Liver (tissue), 9 donors: ENCODE data around the gene CDC42BPB. TPM values are rescaled to one million over a fixed set of nuclear protein-coding genes. Genes with fewer than 3 reads are reported as not detected.

Source experiments
- DNase-seq: peaks from one replicate; pipeline ENCODE4 v3.0.0-alpha.2; 2017; ENCODE audit warnings: low spot score
- H3K27ac ChIP-seq, 2 donors: one replicate each; pipeline ENCODE4 v1.7.0; 2013; ENCODE audit warnings: inconsistent platforms in 2 of 2, low read length in 2 of 2, control low read depth in 1 of 2, low read depth in 1 of 2, mild to moderate bottlenecking in 1 of 2
- H3K27me3 ChIP-seq, 4 donors: one replicate each; pipeline versions ENCODE4 v1.6.1 to v1.7.0; 2013; ENCODE audit warnings: low read length in 3 of 4, inconsistent platforms in 1 of 4, mild to moderate bottlenecking in 1 of 4, moderate library complexity in 1 of 4; ENCODE audit not compliant: control insufficient read depth in 4 of 4, insufficient read depth in 4 of 4
- H3K36me3 ChIP-seq, 4 donors: one replicate each; pipeline versions ENCODE4 v1.6.1 to v1.7.0; 2013; ENCODE audit warnings: low read length in 3 of 4, mild to moderate bottlenecking in 3 of 4, low read depth in 1 of 4, moderate library complexity in 1 of 4; ENCODE audit not compliant: control insufficient read depth in 4 of 4, insufficient read depth in 3 of 4
- H3K4me1 ChIP-seq, 4 donors: one replicate each; pipeline versions ENCODE4 v1.6.1 to v1.7.0; 2013; ENCODE audit warnings: low read length in 3 of 4, mild to moderate bottlenecking in 3 of 4, moderate library complexity in 1 of 4; ENCODE audit not compliant: control insufficient read depth in 4 of 4, insufficient read depth in 4 of 4
- H3K4me3 ChIP-seq, 3 donors: one replicate each; pipeline versions ENCODE4 v1.6.1 to v1.7.0; 2013; ENCODE audit warnings: low read length in 3 of 3, control low read depth in 1 of 3, low read depth in 1 of 3, mild to moderate bottlenecking in 1 of 3
- H3K9ac ChIP-seq, 2 donors: one replicate each; pipeline ENCODE4 v1.7.0; 2013; ENCODE audit warnings: low read length in 2 of 2, mild to moderate bottlenecking in 2 of 2, moderate library complexity in 2 of 2, control low read depth in 1 of 2, low read depth in 1 of 2
- H3K9me3 ChIP-seq, 4 donors: one replicate each; pipeline versions ENCODE4 v1.6.1 to v1.7.0; 2013; ENCODE audit warnings: low read length in 3 of 4; ENCODE audit not compliant: control insufficient read depth in 4 of 4
- EGR1 ChIP-seq, 2 donors: IDR thresholded peaks; 2 replicates each; pipeline ENCODE4 v1.6.1; 2016 to 2018; ENCODE audit warnings: antibody characterized with exemption in 2 of 2, low read depth in 2 of 2
- FOXA1 ChIP-seq: IDR thresholded peaks from 2 replicates; pipeline ENCODE4 v1.6.1; 2016; ENCODE audit warnings: antibody characterized with exemption
- FOXA2 ChIP-seq: IDR thresholded peaks from 2 replicates; pipeline ENCODE4 v1.6.1; 2016; ENCODE audit warnings: antibody characterized with exemption
- GABPA ChIP-seq, 2 donors: IDR thresholded peaks in 1 of 2; conservative IDR thresholded peaks in 1 of 2; 2 replicates each; pipeline ENCODE4 v1.6.1; 2016; ENCODE audit warnings: antibody characterized with exemption in 2 of 2, mild to moderate bottlenecking in 1 of 2, moderate library complexity in 1 of 2
- HNF4A ChIP-seq, 2 donors: conservative IDR thresholded peaks; 2 replicates each; pipeline ENCODE4 v1.6.1; 2016; ENCODE audit warnings: antibody characterized with exemption in 2 of 2, mild to moderate bottlenecking in 2 of 2
- HNF4G ChIP-seq: IDR thresholded peaks from 2 replicates; pipeline ENCODE4 v1.6.1; 2016; ENCODE audit warnings: antibody characterized with exemption
- JUND ChIP-seq, 2 donors: IDR thresholded peaks; 2 replicates each; pipeline ENCODE4 v1.6.1; 2016; ENCODE audit warnings: antibody characterized with exemption in 2 of 2
- NR2F2 ChIP-seq: IDR thresholded peaks from 2 replicates; pipeline ENCODE4 v1.6.1; 2016; ENCODE audit warnings: antibody characterized with exemption
- RAD21 ChIP-seq, 2 donors: IDR thresholded peaks; 2 replicates each; pipeline ENCODE4 v1.6.1; 2016; ENCODE audit warnings: antibody characterized with exemption in 2 of 2, mild to moderate bottlenecking in 2 of 2
- RXRA ChIP-seq, 2 donors: IDR thresholded peaks; 2 replicates each; pipeline ENCODE4 v1.6.1; 2017 to 2018; ENCODE audit warnings: antibody characterized with exemption in 2 of 2, mild to moderate bottlenecking in 1 of 2
- SP1 ChIP-seq: IDR thresholded peaks from 2 replicates; pipeline ENCODE4 v1.6.1; 2018; ENCODE audit warnings: antibody characterized with exemption, mild to moderate bottlenecking
- TAF1 ChIP-seq: conservative IDR thresholded peaks from 2 replicates; pipeline ENCODE4 v1.6.1; 2016; ENCODE audit warnings: antibody characterized with exemption, mild to moderate bottlenecking
- YY1 ChIP-seq: IDR thresholded peaks from 2 replicates; pipeline ENCODE4 v1.6.1; 2016; ENCODE audit warnings: antibody characterized with exemption, mild to moderate bottlenecking
- WGBS: extraction: QIAGEN DNeasy Blood & Tissue Kit; methylation state at CpG from one replicate; pipeline ENCODE4 v1.1.7; 2013; 5-methylcytosine and 5-hydroxymethylcytosine counted together
- polyA plus RNA-seq, 2 donors: library from polyadenylated mRNA; stranded (reverse) in 1 of 2; unstranded in 1 of 2; fragments of 200-250 nt in 1 of 2; fragments of >200 nt in 1 of 2; fragmentation: Nextera tagmentation in 1 of 2; extraction: Ambion mirVana in 1 of 2; gene quantifications; one replicate each; pipeline versions ENCODE4 v1.2.1 to v1.2.3, GENCODE V29; 2013 to 2015
- total RNA-seq, 2 donors: library from RNA; depleted of rRNA; stranded (reverse); fragments of >200 nt; gene quantifications; one replicate each; pipeline ENCODE4 v1.2.3, GENCODE V29; 2014
- TF ChIP-seq, protein P1 (sequence below): IDR thresholded peaks from 2 replicates; pipeline ENCODE4 v1.6.1; 2016; ENCODE audit warnings: antibody characterized with exemption
- TF ChIP-seq, protein P2 (sequence below): IDR thresholded peaks from 2 replicates; pipeline ENCODE4 v1.6.1; 2016; ENCODE audit warnings: antibody characterized with exemption
- TF ChIP-seq, protein P3 (sequence below): IDR thresholded peaks from 2 replicates; pipeline ENCODE4 v1.6.1; 2016; ENCODE audit warnings: antibody characterized with exemption, mild to moderate bottlenecking
- TF ChIP-seq, protein P4 (sequence below): fragments of 150-350 bp; IDR thresholded peaks from 2 replicates; pipeline ENCODE4 v1.5.1; 2017; ENCODE audit warnings: improper control_type of control experiment, low read depth, low read length; ENCODE audit not compliant: missing input control
- TF ChIP-seq, protein P5 (sequence below): IDR thresholded peaks from 2 replicates; pipeline ENCODE4 v1.6.1; 2016; ENCODE audit warnings: antibody characterized with exemption
- donor health status: healthy.
- donor health status: healthy.
- donor health status: healthy.
- donor health status: healthy.
- donor health status: healthy.

CDC42BPB gene
- total and polyA plus RNA-seq, 4 donors = 4.1 to 78.7 (median 29.7) TPM

DNA sequence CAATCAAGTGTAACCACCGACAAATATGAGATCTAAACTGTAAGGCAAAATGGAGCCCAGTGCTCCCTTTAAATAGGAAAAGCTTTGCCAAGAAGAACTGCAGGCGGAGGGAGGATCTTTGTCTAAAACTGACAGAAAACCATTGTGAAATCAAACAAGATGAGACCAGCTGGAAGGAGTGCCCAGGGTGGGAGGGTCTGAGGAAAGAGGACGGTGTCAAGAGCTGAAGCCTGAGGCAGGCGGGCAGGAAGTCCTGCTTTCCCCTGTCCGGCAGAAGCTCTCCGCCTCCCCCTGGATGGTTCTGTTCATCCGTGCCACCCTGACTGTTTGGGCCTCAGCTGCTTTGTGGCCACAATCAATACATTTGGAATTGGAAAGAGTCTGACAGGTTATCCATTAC lies 37.5 kb downstream of the CDC42BPB start:
- peak overlapping the region in 1 of 2 donors; percentile 10 for H3K27ac ChIP-seq
- H3K4me1 ChIP-seq = peaks cover 4 to 25% (median 15%) of the 10 kb centered on the region in 4 donors
- whole genome bisulfite sequencing = 74% methylated on average over 7 of the region's 7 CpGs

More for the DNA sequence above, 37.5 kb downstream of the CDC42BPB start:
- TF ChIP-seq, protein P1, sequence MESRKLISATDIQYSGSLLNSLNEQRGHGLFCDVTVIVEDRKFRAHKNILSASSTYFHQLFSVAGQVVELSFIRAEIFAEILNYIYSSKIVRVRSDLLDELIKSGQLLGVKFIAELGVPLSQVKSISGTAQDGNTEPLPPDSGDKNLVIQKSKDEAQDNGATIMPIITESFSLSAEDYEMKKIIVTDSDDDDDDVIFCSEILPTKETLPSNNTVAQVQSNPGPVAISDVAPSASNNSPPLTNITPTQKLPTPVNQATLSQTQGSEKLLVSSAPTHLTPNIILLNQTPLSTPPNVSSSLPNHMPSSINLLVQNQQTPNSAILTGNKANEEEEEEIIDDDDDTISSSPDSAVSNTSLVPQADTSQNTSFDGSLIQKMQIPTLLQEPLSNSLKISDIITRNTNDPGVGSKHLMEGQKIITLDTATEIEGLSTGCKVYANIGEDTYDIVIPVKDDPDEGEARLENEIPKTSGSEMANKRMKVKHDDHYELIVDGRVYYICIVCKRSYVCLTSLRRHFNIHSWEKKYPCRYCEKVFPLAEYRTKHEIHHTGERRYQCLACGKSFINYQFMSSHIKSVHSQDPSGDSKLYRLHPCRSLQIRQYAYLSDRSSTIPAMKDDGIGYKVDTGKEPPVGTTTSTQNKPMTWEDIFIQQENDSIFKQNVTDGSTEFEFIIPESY = no peak
- TF ChIP-seq YY1 (no peak), SP1 (no peak), FOXA2 (no peak), RAD21 (IDR thresholded peaks at IDR 0.05) (no peak), HNF4A (conservative IDR thresholded peaks at IDR 0.05) (no peak), HNF4G (no peak), EGR1 (IDR thresholded peaks at IDR 0.05; ENCODE audit: low read depth in 2 of 2) (no peak), JUND (IDR thresholded peaks at IDR 0.05) (no peak), RXRA (IDR thresholded peaks at IDR 0.05) (no peak), GABPA (IDR thresholded peaks at IDR 0.05 in 1 of 2, conservative IDR thresholded peaks at IDR 0.05 in 1 of 2) (no peak), FOXA1 (no peak), NR2F2 (no peak), TAF1 (no peak)
- TF ChIP-seq, protein P2, sequence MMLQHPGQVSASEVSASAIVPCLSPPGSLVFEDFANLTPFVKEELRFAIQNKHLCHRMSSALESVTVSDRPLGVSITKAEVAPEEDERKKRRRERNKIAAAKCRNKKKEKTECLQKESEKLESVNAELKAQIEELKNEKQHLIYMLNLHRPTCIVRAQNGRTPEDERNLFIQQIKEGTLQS = no peak
- TF ChIP-seq, protein P3, sequence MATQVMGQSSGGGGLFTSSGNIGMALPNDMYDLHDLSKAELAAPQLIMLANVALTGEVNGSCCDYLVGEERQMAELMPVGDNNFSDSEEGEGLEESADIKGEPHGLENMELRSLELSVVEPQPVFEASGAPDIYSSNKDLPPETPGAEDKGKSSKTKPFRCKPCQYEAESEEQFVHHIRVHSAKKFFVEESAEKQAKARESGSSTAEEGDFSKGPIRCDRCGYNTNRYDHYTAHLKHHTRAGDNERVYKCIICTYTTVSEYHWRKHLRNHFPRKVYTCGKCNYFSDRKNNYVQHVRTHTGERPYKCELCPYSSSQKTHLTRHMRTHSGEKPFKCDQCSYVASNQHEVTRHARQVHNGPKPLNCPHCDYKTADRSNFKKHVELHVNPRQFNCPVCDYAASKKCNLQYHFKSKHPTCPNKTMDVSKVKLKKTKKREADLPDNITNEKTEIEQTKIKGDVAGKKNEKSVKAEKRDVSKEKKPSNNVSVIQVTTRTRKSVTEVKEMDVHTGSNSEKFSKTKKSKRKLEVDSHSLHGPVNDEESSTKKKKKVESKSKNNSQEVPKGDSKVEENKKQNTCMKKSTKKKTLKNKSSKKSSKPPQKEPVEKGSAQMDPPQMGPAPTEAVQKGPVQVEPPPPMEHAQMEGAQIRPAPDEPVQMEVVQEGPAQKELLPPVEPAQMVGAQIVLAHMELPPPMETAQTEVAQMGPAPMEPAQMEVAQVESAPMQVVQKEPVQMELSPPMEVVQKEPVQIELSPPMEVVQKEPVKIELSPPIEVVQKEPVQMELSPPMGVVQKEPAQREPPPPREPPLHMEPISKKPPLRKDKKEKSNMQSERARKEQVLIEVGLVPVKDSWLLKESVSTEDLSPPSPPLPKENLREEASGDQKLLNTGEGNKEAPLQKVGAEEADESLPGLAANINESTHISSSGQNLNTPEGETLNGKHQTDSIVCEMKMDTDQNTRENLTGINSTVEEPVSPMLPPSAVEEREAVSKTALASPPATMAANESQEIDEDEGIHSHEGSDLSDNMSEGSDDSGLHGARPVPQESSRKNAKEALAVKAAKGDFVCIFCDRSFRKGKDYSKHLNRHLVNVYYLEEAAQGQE = no peak
- TF ChIP-seq, protein P4, sequence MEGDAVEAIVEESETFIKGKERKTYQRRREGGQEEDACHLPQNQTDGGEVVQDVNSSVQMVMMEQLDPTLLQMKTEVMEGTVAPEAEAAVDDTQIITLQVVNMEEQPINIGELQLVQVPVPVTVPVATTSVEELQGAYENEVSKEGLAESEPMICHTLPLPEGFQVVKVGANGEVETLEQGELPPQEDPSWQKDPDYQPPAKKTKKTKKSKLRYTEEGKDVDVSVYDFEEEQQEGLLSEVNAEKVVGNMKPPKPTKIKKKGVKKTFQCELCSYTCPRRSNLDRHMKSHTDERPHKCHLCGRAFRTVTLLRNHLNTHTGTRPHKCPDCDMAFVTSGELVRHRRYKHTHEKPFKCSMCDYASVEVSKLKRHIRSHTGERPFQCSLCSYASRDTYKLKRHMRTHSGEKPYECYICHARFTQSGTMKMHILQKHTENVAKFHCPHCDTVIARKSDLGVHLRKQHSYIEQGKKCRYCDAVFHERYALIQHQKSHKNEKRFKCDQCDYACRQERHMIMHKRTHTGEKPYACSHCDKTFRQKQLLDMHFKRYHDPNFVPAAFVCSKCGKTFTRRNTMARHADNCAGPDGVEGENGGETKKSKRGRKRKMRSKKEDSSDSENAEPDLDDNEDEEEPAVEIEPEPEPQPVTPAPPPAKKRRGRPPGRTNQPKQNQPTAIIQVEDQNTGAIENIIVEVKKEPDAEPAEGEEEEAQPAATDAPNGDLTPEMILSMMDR = no peak
- TF ChIP-seq, protein P5, sequence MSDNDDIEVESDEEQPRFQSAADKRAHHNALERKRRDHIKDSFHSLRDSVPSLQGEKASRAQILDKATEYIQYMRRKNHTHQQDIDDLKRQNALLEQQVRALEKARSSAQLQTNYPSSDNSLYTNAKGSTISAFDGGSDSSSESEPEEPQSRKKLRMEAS = no peak
- Histone ChIP-seq H3K4me3 (no peak overlapping the region), H3K9me3 (no peaks in the 10 kb centered on the region), H3K36me3 (no peaks in the 10 kb centered on the region), H3K27me3 (no peaks in the 10 kb centered on the region), H3K9ac (no peak overlapping the region)
- no peak for DNase-seq
